Measurements from ENCODE around the gene MEX3B.
A peak's percentile ranks its signal among the peaks of the same experiment; 100 is the strongest.

The MEX3B gene

GRCh38 chr15:82045892-82046665 is at the start of gene MEX3B:
TSS of gene MEX3B (minus strand) at chr15:82046018. CDS start at chr15:82045705, 313 bp downstream.
- peak; percentile 77 for DNase-seq (ENCODE audit: low read depth)

- DNase-seq (ENCODE audit: low read depth), result no peak
Observed at GRCh38 chr15:82093774-82094211, 48.0 kb upstream of the MEX3B start.

- DNase-seq (ENCODE audit: low read depth), result no peak
Observed at GRCh38 chr15:82093325-82093724, 47.5 kb upstream of the MEX3B start.

- DNase-seq (ENCODE audit: low read depth), result no peak
Observed at GRCh38 chr15:82091636-82092140, 45.9 kb upstream of the MEX3B start.

- no peak for DNase-seq (ENCODE audit: low read depth)
Observed at GRCh38 chr15:82086243-82086995, 40.6 kb upstream of the MEX3B start.

- peak; percentile 87 for DNase-seq (ENCODE audit: low read depth)
Observed at GRCh38 chr15:82081914-82082762, 36.3 kb upstream of the MEX3B start.

- DNase-seq (ENCODE audit: low read depth), result no peak
Observed at GRCh38 chr15:82080774-82081173, 35.0 kb upstream of the MEX3B start.

GRCh38 chr15:82079736-82080135 is 33.9 kb upstream of the MEX3B start:
- peak; percentile 32 for DNase-seq (ENCODE audit: low read depth)

GRCh38 chr15:82074610-82075009 is 28.8 kb upstream of the MEX3B start:
- DNase-seq (ENCODE audit: low read depth), result no peak

- no peak for DNase-seq (ENCODE audit: low read depth)
Observed at GRCh38 chr15:82072926-82073537, 27.2 kb upstream of the MEX3B start.

- no peak for DNase-seq (ENCODE audit: low read depth)
Observed at GRCh38 chr15:82066455-82066854, 20.6 kb upstream of the MEX3B start.

- DNase-seq (ENCODE audit: low read depth), result no peak
Observed at GRCh38 chr15:82064824-82065223, 19.0 kb upstream of the MEX3B start.

- DNase-seq (ENCODE audit: low read depth), result no peak
Observed at GRCh38 chr15:82062479-82063454, 16.9 kb upstream of the MEX3B start.

- no peak for DNase-seq (ENCODE audit: low read depth)
Observed at GRCh38 chr15:82060817-82061216, 15.0 kb upstream of the MEX3B start.

GRCh38 chr15:82058517-82059204 is 12.8 kb upstream of the MEX3B start:
- no peak for DNase-seq (ENCODE audit: low read depth)

- no peak for DNase-seq (ENCODE audit: low read depth)
Observed at GRCh38 chr15:82058026-82058425, 12.2 kb upstream of the MEX3B start.

GRCh38 chr15:82056958-82057823 is 11.4 kb upstream of the MEX3B start:
- DNase-seq (ENCODE audit: low read depth), result no peak

- DNase-seq (ENCODE audit: low read depth), result no peak
Observed at GRCh38 chr15:82052751-82053150, 6.9 kb upstream of the MEX3B start.

GRCh38 chr15:82051664-82052063 is 5.8 kb upstream of the MEX3B start:
- no peak for DNase-seq (ENCODE audit: low read depth)

Data from GM04503 (cell line).